Calu3 (cell line): Measurements from ENCODE around the gene NCKAP5. TPM values are rescaled to one million over a fixed set of nuclear protein-coding genes. Genes with fewer than 3 reads are reported as not detected.

Experiments
- BruUV-seq: library from RNA; stranded (reverse); fragments of 400-500 nt; replicated peaks from 2 replicates; lab custom pipeline; 2021; lab: Mats Ljungman, UMichigan
- CTCF ChIA-PET: fragments of 300-600 bp; sonication (Branson Sonifier 250); formaldehyde crosslinking; loops from one replicate; lab custom pipeline; 2022; ENCODE audit warnings: antibody characterized with exemption; lab: Charles Lee
- DNase-seq: peaks from one replicate; pipeline ENCODE4 v3.0.0; 2022
- H3K27ac Mint-ChIP-seq: one replicate; pipeline ENCODE4 v1.8.0; 2022; ENCODE audit warnings: mixed read lengths; ENCODE audit not compliant: unreplicated experiment
- H3K27me3 Mint-ChIP-seq: one replicate; pipeline ENCODE4 v1.8.0; 2022; ENCODE audit warnings: mixed read lengths; ENCODE audit not compliant: unreplicated experiment
- H3K36me3 Mint-ChIP-seq: one replicate; pipeline ENCODE4 v1.8.0; 2022; ENCODE audit warnings: mild to moderate bottlenecking, moderate library complexity, mixed read lengths; ENCODE audit not compliant: insufficient read depth, unreplicated experiment
- H3K4me1 Mint-ChIP-seq: one replicate; pipeline ENCODE4 v1.8.0; 2022; ENCODE audit warnings: mild to moderate bottlenecking, low read depth, mixed read lengths; ENCODE audit not compliant: unreplicated experiment
- H3K4me3 Mint-ChIP-seq: one replicate; pipeline ENCODE4 v1.8.0; 2022; ENCODE audit warnings: mild to moderate bottlenecking, low read depth, moderate library complexity, mixed read lengths; ENCODE audit not compliant: unreplicated experiment
- H3K9me3 Mint-ChIP-seq: one replicate; pipeline ENCODE4 v1.8.0; 2022; ENCODE audit warnings: low read depth, mixed read lengths; ENCODE audit not compliant: unreplicated experiment
- intact Hi-C: fragments of 100-400 bp; cut with micrococcal nuclease; formaldehyde crosslinking; loops from one replicate; pipeline ENCODE4 v1.10.0; 2022; ENCODE audit not compliant: unreplicated experiment
- total RNA-seq: library from RNA; stranded (reverse); gene quantifications from 2 replicates; pipeline ENCODE4 v1.2.3, GENCODE V29; 2022
- TF ChIP-seq, protein P1 (sequence below): fragments of 200-600 bp; IDR thresholded peaks from one replicate; pipeline ENCODE4 v1.8.0; 2022; ENCODE audit warnings: antibody characterized with exemption; ENCODE audit not compliant: unreplicated experiment

Gene NCKAP5
- total RNA-seq, 1 experiment from 2014 or later: 2.2 TPM

DNA sequence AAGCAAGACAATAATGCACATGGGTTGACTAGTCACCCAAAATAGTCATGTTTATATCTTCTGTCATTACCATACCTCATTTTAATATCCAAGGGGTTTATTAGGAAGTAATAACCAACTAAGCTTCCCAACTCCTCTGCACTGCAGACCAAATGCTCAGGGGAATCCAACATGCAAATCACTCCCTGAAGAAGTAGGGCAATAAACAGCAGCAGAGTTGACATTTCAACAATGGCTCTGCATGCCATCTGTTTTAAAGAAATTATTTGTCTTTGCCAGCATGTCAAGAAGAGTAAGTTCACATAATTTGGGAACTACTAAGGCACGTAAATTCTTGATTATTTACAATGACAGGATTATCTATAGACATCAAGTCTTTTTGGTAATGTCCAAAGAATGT is 813.9 kb downstream of the NCKAP5 start:
- Mint-ChIP-seq H3K9me3 (no peaks in the 10 kb centered on the region), H3K27ac (no peak overlapping the region), H3K27me3 (no peaks in the 10 kb centered on the region), H3K36me3 (no peaks in the 10 kb centered on the region), H3K4me1 (peaks cover 19% of the 10 kb centered on the region), H3K4me3 (no peak overlapping the region)
- TF ChIP-seq, protein P1, sequence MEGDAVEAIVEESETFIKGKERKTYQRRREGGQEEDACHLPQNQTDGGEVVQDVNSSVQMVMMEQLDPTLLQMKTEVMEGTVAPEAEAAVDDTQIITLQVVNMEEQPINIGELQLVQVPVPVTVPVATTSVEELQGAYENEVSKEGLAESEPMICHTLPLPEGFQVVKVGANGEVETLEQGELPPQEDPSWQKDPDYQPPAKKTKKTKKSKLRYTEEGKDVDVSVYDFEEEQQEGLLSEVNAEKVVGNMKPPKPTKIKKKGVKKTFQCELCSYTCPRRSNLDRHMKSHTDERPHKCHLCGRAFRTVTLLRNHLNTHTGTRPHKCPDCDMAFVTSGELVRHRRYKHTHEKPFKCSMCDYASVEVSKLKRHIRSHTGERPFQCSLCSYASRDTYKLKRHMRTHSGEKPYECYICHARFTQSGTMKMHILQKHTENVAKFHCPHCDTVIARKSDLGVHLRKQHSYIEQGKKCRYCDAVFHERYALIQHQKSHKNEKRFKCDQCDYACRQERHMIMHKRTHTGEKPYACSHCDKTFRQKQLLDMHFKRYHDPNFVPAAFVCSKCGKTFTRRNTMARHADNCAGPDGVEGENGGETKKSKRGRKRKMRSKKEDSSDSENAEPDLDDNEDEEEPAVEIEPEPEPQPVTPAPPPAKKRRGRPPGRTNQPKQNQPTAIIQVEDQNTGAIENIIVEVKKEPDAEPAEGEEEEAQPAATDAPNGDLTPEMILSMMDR: no peak
- CTCF ChIA-PET: no interaction called here
- DNase-seq: no peak
- intact Hi-C loops: no loop called here
- no TSS peak for BruUV-seq

DNA sequence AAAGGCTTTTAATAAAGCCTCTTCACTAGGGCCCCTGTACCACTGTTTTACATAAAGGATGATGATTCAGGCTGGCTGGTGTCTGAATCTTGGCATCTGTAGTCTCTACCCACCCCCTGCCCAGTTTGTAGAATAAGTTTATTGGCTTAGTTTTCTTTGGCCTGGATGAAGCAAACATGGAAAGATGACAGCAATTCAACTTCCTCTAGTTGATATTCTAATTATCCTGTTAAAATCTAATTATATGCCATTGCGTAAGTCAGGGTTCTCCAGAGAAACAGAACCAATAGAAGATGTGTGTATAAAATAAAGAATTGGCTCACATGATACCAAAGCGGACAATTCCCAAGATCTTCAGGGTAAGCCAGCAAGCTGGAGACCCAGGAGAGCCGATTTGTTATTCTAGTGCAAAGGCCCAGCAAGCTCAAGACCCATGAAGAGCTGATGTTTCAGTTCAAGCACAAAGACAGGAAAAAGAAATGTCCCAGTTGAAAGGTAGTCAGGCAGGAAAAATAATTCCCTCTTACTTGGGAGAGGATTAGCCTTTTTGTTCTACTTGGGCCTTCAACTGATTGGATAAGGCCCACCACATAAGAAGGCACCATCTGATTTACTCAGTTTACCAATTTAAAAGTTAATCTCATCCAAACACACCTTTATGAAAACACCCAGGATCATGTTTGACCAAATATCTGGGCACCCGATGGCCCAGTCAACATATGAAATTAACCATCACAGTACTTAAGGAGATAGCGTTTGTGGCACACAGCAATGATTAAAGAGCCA is 815.6 kb downstream of the NCKAP5 start:
- intact Hi-C loops: no loop called here
- no peaks in the 10 kb centered on the region for H3K36me3 Mint-ChIP-seq

DNA sequence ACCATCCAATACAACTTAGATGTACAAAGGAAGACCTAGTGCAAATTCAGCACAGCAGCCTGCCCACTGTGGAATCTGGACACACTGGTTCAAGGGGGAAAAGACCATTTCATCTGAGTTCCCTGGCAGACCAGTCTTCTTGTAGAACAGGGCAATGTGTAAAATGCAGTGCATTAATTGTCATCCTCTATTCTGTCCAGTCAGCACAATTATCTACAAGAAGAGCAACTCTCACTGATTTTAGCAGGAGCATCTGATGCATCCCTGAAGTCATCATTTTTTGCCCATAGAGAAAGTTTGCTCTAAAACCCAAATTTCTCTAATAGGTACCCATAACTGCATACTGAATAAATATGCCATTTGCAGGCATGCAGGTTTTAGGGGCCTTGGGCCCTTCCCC is 816.4 kb downstream of the NCKAP5 start:
- no peaks in the 10 kb centered on the region for H3K36me3 Mint-ChIP-seq
- H3K27me3 Mint-ChIP-seq: no peaks in the 10 kb centered on the region
- H3K4me3 Mint-ChIP-seq: no peak overlapping the region
- no TSS peak for BruUV-seq
- no peaks in the 10 kb centered on the region for H3K9me3 Mint-ChIP-seq
- H3K4me1 Mint-ChIP-seq: peaks cover 4% of the 10 kb centered on the region
- intact Hi-C loops: no loop called here
- TF ChIP-seq, protein P1: no peak
- no peak for DNase-seq
- CTCF ChIA-PET: no interaction called here
- H3K27ac Mint-ChIP-seq: no peak overlapping the region

More for the DNA sequence above, 815.6 kb downstream of the NCKAP5 start:
- H3K27me3 Mint-ChIP-seq: no peaks in the 10 kb centered on the region
- no peak overlapping the region for H3K27ac Mint-ChIP-seq
- no peaks in the 10 kb centered on the region for H3K9me3 Mint-ChIP-seq
- CTCF ChIA-PET: no interaction called here
- BruUV-seq: no TSS peak
- peaks cover 12% of the 10 kb centered on the region for H3K4me1 Mint-ChIP-seq
- H3K4me3 Mint-ChIP-seq: no peak overlapping the region
- TF ChIP-seq, protein P1: no peak
- no peak for DNase-seq

DNA sequence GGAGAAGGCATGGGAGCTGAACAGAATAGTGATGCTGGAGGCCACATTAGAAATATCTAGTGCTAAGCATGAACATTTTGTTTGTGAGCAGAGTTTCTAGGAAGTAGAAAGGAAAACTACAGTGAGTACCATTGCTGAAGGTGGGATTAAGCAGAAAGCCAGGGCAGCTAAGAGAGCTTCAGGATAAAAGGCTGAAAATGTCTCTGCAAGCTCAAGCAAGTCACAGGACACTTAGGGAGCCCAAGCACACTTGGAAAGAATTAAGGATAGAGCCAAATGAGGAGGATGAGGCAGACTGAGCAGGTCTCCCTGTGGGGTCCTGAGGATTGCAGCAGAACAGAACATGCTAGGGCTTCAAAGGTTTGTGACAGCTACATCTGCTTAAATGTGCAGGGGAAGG is 817.7 kb downstream of the NCKAP5 start:
- DNase-seq: no peak
- intact Hi-C loops: no loop called here
- Mint-ChIP-seq H3K9me3 (no peaks in the 10 kb centered on the region), H3K27me3 (no peaks in the 10 kb centered on the region), H3K4me1 (no peaks in the 10 kb centered on the region), H3K36me3 (no peaks in the 10 kb centered on the region), H3K27ac (no peak overlapping the region), H3K4me3 (no peak overlapping the region)
- TF ChIP-seq, protein P1: no peak
- CTCF ChIA-PET: no interaction called here
- no TSS peak for BruUV-seq
